GM12801 (cell line): Measurements from ENCODE around the gene ACTN1.

Experiments used
- TF ChIP-seq, protein P1 (sequence below): IDR thresholded peaks from one replicate; pipeline ENCODE4 v1.5.1; 2011; ENCODE audit warnings: control low read depth; ENCODE audit not compliant: insufficient read length; ENCODE audit errors: extremely low read depth

ACTN1 gene

DNA sequence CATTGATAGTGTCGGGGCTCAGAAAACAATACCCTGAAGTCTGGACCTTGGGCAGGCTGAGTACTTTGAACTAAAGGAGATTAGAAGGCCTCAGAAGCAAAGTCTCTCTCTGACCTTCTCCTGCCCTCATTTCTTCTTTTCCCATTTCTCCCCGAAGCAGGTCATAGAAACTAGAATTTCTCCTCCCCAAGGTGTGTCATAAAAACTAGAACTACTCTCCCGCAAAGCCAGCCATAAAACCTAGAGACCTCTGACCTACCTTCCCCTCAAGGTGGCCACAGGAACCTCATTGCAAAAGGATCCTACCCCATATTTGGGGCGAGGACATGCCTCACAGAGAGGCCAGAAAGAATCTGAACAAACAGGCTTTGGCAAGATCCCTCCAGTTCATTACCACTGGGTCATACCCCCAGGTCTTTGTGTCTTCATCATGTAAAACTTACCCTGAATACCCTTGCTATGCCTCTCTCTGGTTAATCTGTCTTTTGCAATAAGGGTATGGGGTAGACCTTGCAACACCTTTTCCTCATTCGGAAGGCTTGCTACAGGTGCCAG, 121.5 kb downstream of the ACTN1 start:
- TF ChIP-seq, protein P1, sequence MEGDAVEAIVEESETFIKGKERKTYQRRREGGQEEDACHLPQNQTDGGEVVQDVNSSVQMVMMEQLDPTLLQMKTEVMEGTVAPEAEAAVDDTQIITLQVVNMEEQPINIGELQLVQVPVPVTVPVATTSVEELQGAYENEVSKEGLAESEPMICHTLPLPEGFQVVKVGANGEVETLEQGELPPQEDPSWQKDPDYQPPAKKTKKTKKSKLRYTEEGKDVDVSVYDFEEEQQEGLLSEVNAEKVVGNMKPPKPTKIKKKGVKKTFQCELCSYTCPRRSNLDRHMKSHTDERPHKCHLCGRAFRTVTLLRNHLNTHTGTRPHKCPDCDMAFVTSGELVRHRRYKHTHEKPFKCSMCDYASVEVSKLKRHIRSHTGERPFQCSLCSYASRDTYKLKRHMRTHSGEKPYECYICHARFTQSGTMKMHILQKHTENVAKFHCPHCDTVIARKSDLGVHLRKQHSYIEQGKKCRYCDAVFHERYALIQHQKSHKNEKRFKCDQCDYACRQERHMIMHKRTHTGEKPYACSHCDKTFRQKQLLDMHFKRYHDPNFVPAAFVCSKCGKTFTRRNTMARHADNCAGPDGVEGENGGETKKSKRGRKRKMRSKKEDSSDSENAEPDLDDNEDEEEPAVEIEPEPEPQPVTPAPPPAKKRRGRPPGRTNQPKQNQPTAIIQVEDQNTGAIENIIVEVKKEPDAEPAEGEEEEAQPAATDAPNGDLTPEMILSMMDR = no peak

DNA sequence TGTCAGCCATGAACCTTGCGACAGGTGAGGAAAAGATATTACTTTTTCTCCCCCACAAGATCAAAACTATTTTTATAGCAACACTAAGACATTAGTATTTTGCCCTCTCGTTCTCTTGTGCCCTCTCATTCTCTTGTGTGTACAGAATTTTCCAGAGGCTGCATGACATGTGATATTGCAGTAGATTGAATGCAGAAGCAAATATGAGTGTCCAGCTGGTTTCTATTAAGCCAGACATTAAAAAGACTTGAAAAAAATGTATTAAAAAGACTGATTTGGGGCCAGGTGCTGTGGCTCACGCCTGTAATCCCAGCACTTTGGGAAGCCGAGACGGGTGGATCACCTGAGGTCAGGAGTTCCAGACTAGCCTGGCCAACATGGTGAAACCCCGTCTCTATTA, 122.5 kb downstream of the ACTN1 start:
- TF ChIP-seq, protein P1 = no peak

DNA sequence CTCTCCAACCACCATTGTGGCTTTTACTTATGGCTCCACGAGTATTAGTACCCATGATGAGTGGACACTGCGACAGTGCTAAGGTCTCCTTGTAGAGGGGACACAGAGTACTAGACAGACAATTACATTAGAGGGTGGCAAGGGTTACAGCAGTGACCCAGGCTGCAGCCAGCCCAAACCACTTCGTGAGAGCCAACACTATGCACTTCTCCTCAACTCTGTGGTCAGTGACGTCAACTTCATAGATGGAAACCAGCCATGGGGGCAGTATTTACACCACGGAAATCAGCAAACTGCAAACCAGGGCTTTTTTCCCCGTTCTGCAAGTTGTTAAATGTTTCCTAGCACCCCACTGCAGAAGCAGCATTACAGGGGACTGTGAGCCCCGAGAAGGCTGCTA, 124.7 kb downstream of the ACTN1 start:
- TF ChIP-seq, protein P1 = no peak

DNA sequence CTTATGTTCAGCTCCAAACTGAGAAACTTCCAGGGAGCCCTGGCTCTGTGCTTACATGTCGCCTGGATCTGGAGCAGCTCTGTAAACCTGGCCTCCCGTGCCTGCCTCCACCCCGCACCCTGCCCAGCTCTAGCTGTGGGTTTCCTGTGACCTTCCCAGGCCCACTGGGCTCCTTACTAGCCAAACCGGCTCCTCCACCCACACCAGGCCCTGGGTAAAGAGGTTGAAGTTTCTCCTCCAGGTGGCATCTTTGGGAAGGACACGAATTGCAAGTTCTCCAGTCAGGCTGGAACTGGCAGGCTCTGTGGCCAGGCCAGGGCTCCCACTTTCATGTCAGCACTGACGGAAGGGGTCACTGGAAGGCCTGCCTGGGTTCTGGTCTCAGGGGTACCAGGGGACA, 125.4 kb downstream of the ACTN1 start:
- TF ChIP-seq, protein P1 = no peak

DNA sequence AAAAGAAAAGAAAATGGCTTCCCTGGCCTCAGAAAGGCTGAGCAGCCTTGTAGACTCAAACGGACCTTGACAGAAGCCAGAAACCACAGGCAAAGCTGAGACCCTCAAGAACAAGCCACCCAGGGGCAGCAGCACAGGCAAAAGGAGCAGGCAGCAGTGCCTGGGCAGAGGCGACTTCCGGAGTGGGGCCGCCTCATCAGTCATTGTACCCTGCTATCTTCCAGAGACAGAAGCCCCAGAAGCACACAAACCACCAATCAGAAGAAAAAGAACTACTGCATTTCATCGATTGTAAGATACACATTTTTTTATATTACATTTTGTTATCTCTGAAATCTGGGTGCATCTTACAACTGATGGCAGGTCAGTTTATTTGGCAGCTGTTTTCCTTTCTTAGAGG, 128.0 kb downstream of the ACTN1 start:
- TF ChIP-seq, protein P1 = no peak

DNA sequence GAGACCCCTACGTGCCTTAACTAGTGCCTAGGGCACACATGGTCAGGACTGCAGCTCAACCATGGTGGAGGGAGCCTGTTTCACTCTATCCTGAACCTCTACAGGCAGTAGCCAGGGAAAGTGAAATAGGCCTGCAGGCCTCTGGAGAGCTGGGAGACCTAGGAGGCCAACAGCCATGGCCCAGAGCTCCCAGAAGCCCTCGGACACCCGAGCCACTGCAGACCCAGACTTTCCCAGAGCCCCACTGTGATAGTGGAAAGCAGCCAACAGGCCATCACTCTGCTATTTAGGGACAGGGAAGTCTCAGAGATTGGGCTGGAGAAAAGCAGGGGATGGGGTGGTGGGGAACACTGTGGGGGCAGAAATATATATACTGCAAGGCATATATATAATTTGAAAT, 129.7 kb downstream of the ACTN1 start:
- TF ChIP-seq, protein P1 = no peak

DNA sequence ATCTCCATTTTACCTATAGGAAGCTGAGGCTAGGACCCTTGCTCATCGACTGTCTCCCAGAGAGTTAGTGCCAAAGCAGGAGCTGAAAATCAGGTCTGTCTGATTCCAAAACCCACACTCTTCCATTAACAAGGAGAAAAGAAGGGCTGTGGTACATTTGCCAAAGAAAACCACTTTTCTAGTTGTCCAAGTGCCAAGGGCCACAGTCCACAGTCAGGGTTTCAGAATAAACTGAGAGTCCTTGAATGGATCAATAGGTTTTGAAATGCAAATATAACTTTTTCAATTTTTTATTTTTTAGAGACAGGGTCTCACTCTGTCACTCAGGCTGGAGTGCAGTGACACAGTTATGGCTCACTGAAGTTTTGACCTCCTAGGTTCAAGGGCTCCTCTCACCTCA, 130.8 kb downstream of the ACTN1 start:
- TF ChIP-seq, protein P1 = no peak
